HEK293 (cell line): ENCODE measurements around the gene COL15A1.

Source experiments
- ZNF335 ChIP-seq: fragments of 450-650 bp; formaldehyde crosslinking; conservative IDR thresholded peaks from 2 replicates; pipeline ENCODE4 v1.5.1; 2016; ENCODE audit warnings: missing biosample characterization, missing genetic modification characterization
- ZNF639 ChIP-seq: fragments of 450-650 bp; formaldehyde crosslinking; IDR thresholded peaks from 2 replicates; pipeline ENCODE4 v1.5.1; 2016; ENCODE audit warnings: missing biosample characterization, missing genetic modification characterization

- no peak for TF ChIP-seq ZNF335 (tag by site-specific recombination)
- TF ChIP-seq ZNF639, result no peak
Observed at GRCh38 chr9:99006979-99007378, 63.3 kb downstream of the COL15A1 start.
